ENCODE data around the gene FOXD2. TPM values are rescaled to one million over a fixed set of nuclear protein-coding genes. Genes with fewer than 3 reads are reported as not detected.
A peak's percentile ranks its signal among the peaks of the same experiment; 100 is the strongest.
"Not testable (repeated sequence)": the region's sequence is repeated elsewhere in the genome, so short reads cannot be mapped to it uniquely, and the experiment has no call there.

FOXD2 gene
- total and polyA plus RNA-seq, 11 donors: 0.01 to 0.14 (median 0.08) TPM; not detected in 4

DNA sequence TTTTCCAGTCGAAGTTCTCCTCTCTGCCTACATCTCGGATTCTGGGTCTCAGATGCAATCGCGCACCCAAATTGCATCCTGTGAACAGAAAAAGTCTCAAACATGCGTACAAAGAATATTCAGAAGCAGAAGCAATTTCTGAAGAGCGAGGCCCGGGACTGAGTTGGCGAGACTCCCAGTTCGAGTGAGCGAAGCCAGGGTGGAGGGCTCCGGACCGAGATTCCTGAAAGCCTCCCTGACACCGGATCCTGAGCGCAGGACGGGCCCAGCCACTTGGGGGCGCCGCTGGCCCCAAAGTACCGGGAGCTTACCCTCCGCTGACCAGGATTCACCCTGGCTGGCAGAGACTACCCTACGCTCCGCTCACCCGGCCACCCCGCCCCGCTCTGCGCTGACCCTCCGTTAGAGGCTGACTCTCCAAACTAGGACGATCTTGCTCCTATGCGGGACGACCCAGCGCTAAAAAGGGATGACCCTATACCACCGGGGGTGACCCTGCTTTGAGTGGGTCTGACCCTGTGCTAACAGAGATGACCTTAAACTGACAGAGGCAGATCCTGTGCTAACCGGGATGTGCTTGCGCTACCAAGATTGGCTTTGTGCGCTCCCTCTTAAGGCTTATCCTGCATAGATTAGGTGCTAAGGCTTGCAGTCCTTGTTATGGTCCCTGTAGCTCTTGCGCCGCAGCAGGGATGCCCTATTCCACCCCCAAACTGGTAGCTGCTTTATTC is 12.1 kb downstream of the FOXD2 start:
- WGBS, 4 donors: 7 to 15% (median 11%) methylated on average over 29 to 36 of the region's 36 CpGs
- ATAC-seq (peak in 3 of 4 donors; percentile 59 to 77 (median 70)), DNase-seq (peak in 3 of 5 donors; percentile 31 to 70 (median 50))
- peaks cover 35 to 100% (median 78%) of the 10 kb centered on the region in 9 donors for H3K27me3 ChIP-seq
- H3K9me3 ChIP-seq: no peaks in the 10 kb centered on the region
- H3K4me1 ChIP-seq: peaks cover 0 to 11% (median 2%) of the 10 kb centered on the region in 12 donors
- TF ChIP-seq, protein P1, sequence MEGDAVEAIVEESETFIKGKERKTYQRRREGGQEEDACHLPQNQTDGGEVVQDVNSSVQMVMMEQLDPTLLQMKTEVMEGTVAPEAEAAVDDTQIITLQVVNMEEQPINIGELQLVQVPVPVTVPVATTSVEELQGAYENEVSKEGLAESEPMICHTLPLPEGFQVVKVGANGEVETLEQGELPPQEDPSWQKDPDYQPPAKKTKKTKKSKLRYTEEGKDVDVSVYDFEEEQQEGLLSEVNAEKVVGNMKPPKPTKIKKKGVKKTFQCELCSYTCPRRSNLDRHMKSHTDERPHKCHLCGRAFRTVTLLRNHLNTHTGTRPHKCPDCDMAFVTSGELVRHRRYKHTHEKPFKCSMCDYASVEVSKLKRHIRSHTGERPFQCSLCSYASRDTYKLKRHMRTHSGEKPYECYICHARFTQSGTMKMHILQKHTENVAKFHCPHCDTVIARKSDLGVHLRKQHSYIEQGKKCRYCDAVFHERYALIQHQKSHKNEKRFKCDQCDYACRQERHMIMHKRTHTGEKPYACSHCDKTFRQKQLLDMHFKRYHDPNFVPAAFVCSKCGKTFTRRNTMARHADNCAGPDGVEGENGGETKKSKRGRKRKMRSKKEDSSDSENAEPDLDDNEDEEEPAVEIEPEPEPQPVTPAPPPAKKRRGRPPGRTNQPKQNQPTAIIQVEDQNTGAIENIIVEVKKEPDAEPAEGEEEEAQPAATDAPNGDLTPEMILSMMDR (IDR thresholded peaks at IDR 0.05): peak in 11 of 12 donors; percentile 26 to 58 (median 45)
- no peak for TF ChIP-seq POLR2A (IDR thresholded peaks at IDR 0.05)
- H3K36me3 ChIP-seq: no peaks in the 10 kb centered on the region
- H3K4me3 ChIP-seq: no peak overlapping the region
- H3K27ac ChIP-seq: no peak overlapping the region
- intact Hi-C loops (cut with DNase I): loop anchor here in 2 of 10 donors (5.0 kb wide), 2 partner anchors 72 to 257 kb away; no protein-coding TSS in a partner anchor

DNA sequence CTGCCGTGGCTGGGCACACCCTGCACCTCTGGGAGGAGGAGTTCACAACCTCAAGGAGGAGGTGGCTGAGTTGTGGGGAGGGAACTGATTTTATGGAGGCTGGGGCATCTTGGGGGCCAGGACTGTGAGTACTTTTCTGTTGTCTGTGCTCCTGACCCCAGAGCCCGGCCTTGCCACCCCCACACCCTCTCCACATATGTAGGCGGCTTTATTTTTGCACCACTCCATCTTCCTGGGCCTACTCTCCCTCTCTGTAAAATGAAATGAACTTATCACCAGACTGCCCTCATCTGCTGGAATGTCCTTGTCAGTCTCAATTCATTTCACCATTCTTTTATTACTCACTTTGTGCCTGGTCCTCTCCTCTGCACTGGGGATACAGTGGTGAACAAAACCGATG is 12.8 kb downstream of the FOXD2 start:
- Histone ChIP-seq H3K4me1 (peaks cover 0 to 5% (median 0%) of the 10 kb centered on the region in 12 donors), H3K36me3 (no peaks in the 10 kb centered on the region), H3K9me3 (no peaks in the 10 kb centered on the region), H3K4me3 (no peak overlapping the region), H3K27ac (no peak overlapping the region), H3K27me3 (peaks cover 29 to 97% (median 71%) of the 10 kb centered on the region in 9 donors)
- no peak for DNase-seq
- 54 to 76% (median 66%) methylated on average over 4 of the region's 4 CpGs for WGBS, 4 donors
- intact Hi-C loops (cut with DNase I): no loop called here
- TF ChIP-seq, protein P1 (IDR thresholded peaks at IDR 0.05): no peak
- no peak for TF ChIP-seq POLR2A (IDR thresholded peaks at IDR 0.05)
- no peak for ATAC-seq

DNA sequence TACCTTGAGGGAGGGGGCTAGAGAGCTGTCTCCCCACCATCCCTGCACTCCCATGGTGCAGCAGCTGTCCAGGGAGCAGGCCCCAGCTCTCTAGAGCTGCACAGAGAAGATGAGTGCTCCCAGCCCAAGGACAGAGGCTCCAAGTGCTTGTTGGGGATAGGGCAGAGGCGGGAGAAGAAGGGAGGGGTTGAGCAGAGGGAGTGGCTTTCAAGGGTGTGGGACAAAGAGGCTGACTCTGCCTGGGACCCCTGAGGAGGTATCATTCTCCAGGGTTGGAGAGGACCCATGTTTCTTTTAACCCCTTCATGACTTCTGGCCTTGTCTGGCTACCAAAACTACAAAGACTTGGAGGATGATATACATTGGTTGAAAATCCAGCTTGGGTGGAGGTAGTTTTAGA is 14.6 kb downstream of the FOXD2 start:
- Histone ChIP-seq H3K27ac (no peak overlapping the region), H3K9me3 (no peaks in the 10 kb centered on the region), H3K36me3 (no peaks in the 10 kb centered on the region), H3K4me1 (peaks cover 0 to 5% (median 0%) of the 10 kb centered on the region in 12 donors), H3K27me3 (peaks cover 22 to 92% (median 66%) of the 10 kb centered on the region in 9 donors), H3K4me3 (no peak overlapping the region)
- ATAC-seq: no peak
- no peak for DNase-seq
- WGBS, 4 donors: 33 to 82% (median 59%) methylated on average over 1 of the region's 1 CpG
- intact Hi-C loops (cut with DNase I): no loop called here
- TF ChIP-seq, protein P1 (IDR thresholded peaks at IDR 0.05): no peak

DNA sequence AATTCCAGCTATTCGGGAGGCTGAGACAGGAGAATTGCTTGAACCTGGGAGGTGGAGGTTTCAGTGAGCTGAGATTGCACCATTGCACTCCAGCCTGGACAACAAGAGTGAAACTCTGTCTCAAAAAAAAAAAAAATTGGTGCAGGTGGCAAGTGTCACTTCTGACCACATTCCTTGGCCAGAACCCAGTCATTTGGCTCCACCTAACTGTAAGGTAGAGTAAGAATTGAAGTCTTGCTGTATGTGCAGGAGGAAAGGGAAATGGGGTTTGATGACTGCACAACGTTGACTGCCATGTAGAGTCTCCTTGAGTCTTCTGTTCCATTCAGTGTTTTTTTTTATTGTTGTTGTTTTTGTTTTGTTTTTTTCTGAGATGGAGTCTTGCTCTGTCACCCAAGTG is 16.1 kb downstream of the FOXD2 start:
- WGBS, 4 donors: 71 to 83% (median 79%) methylated on average over 2 of the region's 2 CpGs
- intact Hi-C loops (cut with DNase I); H3K9me3 ChIP-seq; H3K27ac ChIP-seq; DNase-seq; ATAC-seq; H3K4me3 ChIP-seq; H3K36me3 ChIP-seq; H3K4me1 ChIP-seq: not testable (repeated sequence)
- H3K27me3 ChIP-seq: peaks cover 9 to 90% (median 61%) of the 10 kb centered on the region in 9 donors
